K562 (cell line): ENCODE measurements around the gene GADD45G. TPM values are rescaled to one million over a fixed set of nuclear protein-coding genes. Genes with fewer than 3 reads are reported as not detected.

Source experiments
- ATAC-seq: fragments of 200-7000 bp; cut with Tn5 transposase; 3 replicates; pipeline ENCODE4 v1.9.1; 2020; ENCODE audit warnings: moderate library complexity
- BruUV-seq: library from RNA; stranded (reverse); fragments of 400-500 nt; replicated peaks from 2 replicates; lab custom pipeline; 2021; lab: Mats Ljungman, UMichigan
- CTCF ChIA-PET: fragments of 300-600 bp; formaldehyde crosslinking; extraction: SDS; loops from one replicate; lab custom pipeline; 2021; ENCODE audit warnings: low intra/inter-chr PET ratio; lab: Yijun Ruan, JAX
- POLR2A ChIA-PET: fragments of 300-600, 350-650 bp; sonication (Branson Sonifier 250); formaldehyde crosslinking; extraction: SDS; loops from one replicate; lab custom pipeline; 2021; ENCODE audit warnings: antibody characterized with exemption, inconsistent platforms; lab: Yijun Ruan, JAX
- DNase-seq, 4 experiments: peaks; one replicate each; pipeline versions ENCODE4 v3.0.0 to v3.0.0-alpha.2; 2011 to 2018; ENCODE audit warnings: low spot score in 3 of 4, mixed read lengths in 3 of 4; ENCODE audit errors: extremely low read depth in 1 of 4
- FAIRE-seq: peaks from 2 replicates; lab custom pipeline; 2011; peaks lifted over from hg19 to GRCh38; lab: Jason Lieb, UNC
- H2AFZ ChIP-seq: 2 replicates; pipeline ENCODE4 v1.6.0; 2011; ENCODE audit warnings: low read depth, low read length, control low read depth, inconsistent platforms
- H3K27ac ChIP-seq: fragments of 200-600 bp; 3 replicates; pipeline ENCODE4 v1.8.0; 2011; ENCODE audit warnings: low read depth, mild to moderate bottlenecking, control low read depth, inconsistent platforms, low read length, moderate library complexity, mixed read lengths; ENCODE audit errors: extremely low read depth
- H3K27me3 ChIP-seq, 2 experiments: fragments of 300-600 bp in 1 of 2; 2 replicates in 1 of 2; 3 replicates in 1 of 2; pipeline versions ENCODE4 v1.6.0 to v1.8.0; 2011; ENCODE audit warnings: inconsistent platforms in 2 of 2, low read length in 2 of 2, mild to moderate bottlenecking in 1 of 2, mixed read lengths in 1 of 2, moderate library complexity in 1 of 2; ENCODE audit not compliant: control insufficient read depth in 2 of 2, insufficient read depth in 2 of 2
- H3K36me3 ChIP-seq: fragments of 300-600 bp; 3 replicates; pipeline ENCODE4 v1.8.0; 2011; ENCODE audit warnings: mild to moderate bottlenecking, low read length, inconsistent platforms; ENCODE audit not compliant: control insufficient read depth, insufficient read depth
- H3K4me1 ChIP-seq, 2 experiments: fragments of 200-600 bp in 1 of 2; replicated peaks in 1 of 2; 2 replicates in 1 of 2; 3 replicates in 1 of 2; pipeline versions ENCODE4 v1.5.1 to v1.8.0; 2011; ENCODE audit warnings: inconsistent platforms in 2 of 2, low read length in 2 of 2, mild to moderate bottlenecking in 1 of 2, mixed read lengths in 1 of 2, moderate library complexity in 1 of 2; ENCODE audit not compliant: control insufficient read depth in 2 of 2, insufficient read depth in 2 of 2
- H3K4me2 ChIP-seq: 2 replicates; pipeline ENCODE4 v1.6.1; 2011; ENCODE audit warnings: low read length, control low read depth, inconsistent platforms, mixed read lengths; ENCODE audit not compliant: insufficient read depth
- H3K4me3 ChIP-seq: fragments of 200-600 bp; sonication (generic), shearing (Covaris generic); 2 replicates; pipeline ENCODE4 v1.5.1; 2016; ENCODE audit warnings: control low read depth, inconsistent platforms
- H3K79me2 ChIP-seq: fragments of 200-600 bp; 3 replicates; pipeline ENCODE4 v1.8.0; 2011; ENCODE audit warnings: low read length, inconsistent platforms; ENCODE audit not compliant: control insufficient read depth, insufficient read depth
- H3K9ac ChIP-seq, 2 experiments: 2 replicates each; pipeline versions ENCODE4 v1.6.0 to v1.6.1; 2011; ENCODE audit warnings: low read depth in 2 of 2, low read length in 2 of 2, control low read depth in 1 of 2, inconsistent platforms in 1 of 2, mild to moderate bottlenecking in 1 of 2, mixed read lengths in 1 of 2; ENCODE audit not compliant: insufficient read depth in 1 of 2
- H3K9me1 ChIP-seq: one replicate; pipeline ENCODE4 v1.6.0; 2011; ENCODE audit warnings: inconsistent platforms, mild to moderate bottlenecking, low read length, moderate library complexity; ENCODE audit not compliant: control insufficient read depth, insufficient read depth
- H3K9me3 ChIP-seq: replicated peaks from 2 replicates; pipeline ENCODE4 v1.5.1; 2011; ENCODE audit warnings: low read depth, low read length, inconsistent platforms; ENCODE audit not compliant: control insufficient read depth, insufficient read depth
- H4K20me1 ChIP-seq: replicated peaks from 2 replicates; pipeline ENCODE4 v1.6.1; 2011; ENCODE audit warnings: low read length, inconsistent platforms, mixed read lengths; ENCODE audit not compliant: control insufficient read depth, insufficient read depth
- FOXO4 ChIP-seq: fragments of 450-650 bp; formaldehyde crosslinking; IDR thresholded peaks from 2 replicates; pipeline ENCODE4 v1.4.0; 2020; ENCODE audit warnings: mild to moderate bottlenecking, moderate library complexity
- GTF3C2 ChIP-seq: IDR thresholded peaks from 3 replicates; pipeline ENCODE4 v1.6.1; 2011; ENCODE audit warnings: borderline replicate concordance, mild to moderate bottlenecking, moderate library complexity; ENCODE audit not compliant: insufficient read length; ENCODE audit errors: extremely low read depth
- HMG20A ChIP-seq: fragments of 450-650 bp; formaldehyde crosslinking; conservative IDR thresholded peaks from 2 replicates; pipeline ENCODE4 v1.4.0; 2020; ENCODE audit warnings: mild to moderate bottlenecking, mixed read lengths
- MNT ChIP-seq, 2 experiments: fragments of 450-650 bp; conservative IDR thresholded peaks; 2 replicates each; pipeline ENCODE4 v1.6.1; 2017; ENCODE audit warnings: mild to moderate bottlenecking in 2 of 2, moderate library complexity in 2 of 2
- RBBP5 ChIP-seq: fragments of 200-600 bp; sonication (generic); IDR thresholded peaks from 2 replicates; pipeline ENCODE4 v1.6.1; 2012; ENCODE audit warnings: borderline replicate concordance, mild to moderate bottlenecking, low read length, control low read depth, inconsistent platforms; ENCODE audit not compliant: insufficient read depth, poor library complexity, severe bottlenecking
- TRIM25 ChIP-seq: fragments of 450-650 bp; IDR thresholded peaks from 2 replicates; pipeline ENCODE4 v1.7.0; 2016; ENCODE audit warnings: borderline replicate concordance
- ZBTB2 ChIP-seq: fragments of 450-650 bp; IDR thresholded peaks from 2 replicates; pipeline ENCODE4 v1.6.1; 2016; ENCODE audit warnings: antibody characterized with exemption
- ZEB2 ChIP-seq: fragments of 450-650 bp; IDR thresholded peaks from 2 replicates; pipeline ENCODE4 v1.6.1; 2016
- ZFP91 ChIP-seq: sonication (generic); formaldehyde crosslinking; IDR thresholded peaks from 2 replicates; pipeline ENCODE4 v1.8.0; 2022; ENCODE audit warnings: mild to moderate bottlenecking, missing genetic modification reagents
- ZNF507 ChIP-seq: conservative IDR thresholded peaks from 2 replicates; pipeline ENCODE4 v1.6.1; 2017; ENCODE audit warnings: missing genetic modification characterization, missing compliant biosample characterization
- WGBS: fragments of 100-300 bp; shearing (Covaris generic); methylation state at CpG from one replicate; pipeline ENCODE4 v1.1.6; 2016; ENCODE audit warnings: low coverage, mixed read lengths; ENCODE audit not compliant: insufficient coverage; ENCODE audit errors: missing lambda C conversion rate; 5-methylcytosine and 5-hydroxymethylcytosine counted together
- in situ Hi-C: fragments of 300-500 bp; cut with MboI; formaldehyde crosslinking; loops from 4 replicates; pipeline ENCODE4 v1.15.0; 2018; ENCODE audit warnings: inconsistent platforms, mixed read lengths
- intact Hi-C: fragments of 100-400 bp; cut with micrococcal nuclease; formaldehyde crosslinking; loops from 2 replicates; pipeline ENCODE4 v1.14.2; 2022
- polyA plus RNA-seq, 8 experiments: library from polyadenylated mRNA; depleted of rRNA in 4 of 8; stranded (reverse) in 5 of 8; unstranded in 3 of 8; fragments of >200 nt; fragmentation: Nextera tagmentation in 2 of 8; fragmentation: Illumina TruSeq in 1 of 8; extraction: Ambion mirVana in 2 of 8; extraction: Trizol in 1 of 8; gene quantifications; 2 replicates each; pipeline versions ENCODE4 v1.2.1 to v1.2.3, GENCODE V29; 2011 to 2014; ENCODE audit warnings: inconsistent platforms in 1 of 8, missing spikeins in 1 of 8
- total RNA-seq, 7 experiments: library from RNA; depleted of rRNA in 6 of 7; stranded (reverse); fragments of >200 nt in 6 of 7; fragmentation: Illumina TruSeq in 2 of 7; extraction: Trizol in 2 of 7; gene quantifications; 2 replicates each; pipeline versions ENCODE4 v1.2.1 to v1.2.3, GENCODE V29; 2011 to 2021; ENCODE audit warnings: low replicate concordance in 1 of 7

The GADD45G gene
- total and polyA plus RNA-seq, 9 of the 15 experiments (the other 6 are each of a cell fraction or from before 2014, with no cell fraction given) = 0.20 to 0.34 TPM; not detected in 7

GRCh38 chr9:89639367-89639795 is 34.6 kb downstream of the GADD45G start:
- intact Hi-C loops = no loop called here
- TF ChIP-seq RBBP5 (no peak), MNT (conservative IDR thresholded peaks at IDR 0.05) (no peak), ZEB2 (no peak), HMG20A (no peak), GTF3C2 (no peak), TRIM25 (no peak), ZBTB2 (no peak), ZFP91 (CRISPR knock-in tag) (no peak), FOXO4 (CRISPR knock-in tag) (no peak), ZNF507 (tag) (no peak)

More at GRCh38 chr9:89639367-89639795, 34.6 kb downstream of the GADD45G start:
- no peaks in the 10 kb centered on the region for H3K9me3 ChIP-seq
- ATAC-seq (no peak), FAIRE-seq (no peak), DNase-seq (no peak)
- BruUV-seq = no TSS peak
- H3K27ac ChIP-seq = no peak overlapping the region
- no peak overlapping the region for H3K9ac ChIP-seq
- H3K4me1 ChIP-seq = no peaks in the 10 kb centered on the region; a peak in 1 of 5 replicates
- H3K79me2 ChIP-seq = no peaks in the 10 kb centered on the region
- no peaks in the 10 kb centered on the region for H4K20me1 ChIP-seq
- peaks cover 0 to 33% of the 10 kb centered on the region in 2 experiments; a peak in 2 of 5 replicates for H3K27me3 ChIP-seq
- ChIA-PET POLR2A (interaction anchor here (0.7 to 1.0 kb wide), 2 partner anchors 10 to 42 kb away, joined by 3 read pairs; no protein-coding TSS in a partner anchor), CTCF (no interaction called here)
- H2AFZ ChIP-seq = no peak overlapping the region
- in situ Hi-C loops = no loop called here
- H3K9me1 ChIP-seq = no peaks in the 10 kb centered on the region
- H3K4me2 ChIP-seq = no peak overlapping the region
- WGBS = 1% methylated on average over 12 of the region's 13 CpGs
- no peaks in the 10 kb centered on the region for H3K36me3 ChIP-seq
- no peak overlapping the region for H3K4me3 ChIP-seq
